Kidney (tissue), 14 donors: ENCODE results near the gene SLAMF9. TPM values are rescaled to one million over a fixed set of nuclear protein-coding genes. Genes with fewer than 3 reads are reported as not detected.

Source experiments
- DNase-seq, 5 donors: peaks; one replicate each; pipeline ENCODE4 v3.0.0-alpha.2; 2013 to 2020
- FAIRE-seq: peaks from 2 replicates; lab custom pipeline; 2012; peaks lifted over from hg19 to GRCh38; lab: Jason Lieb, UNC
- H3K27ac ChIP-seq, 2 donors: one replicate each; pipeline ENCODE4 v1.7.0; 2013; ENCODE audit warnings: low read depth in 2 of 2, low read length in 2 of 2, inconsistent platforms in 1 of 2
- H3K27me3 ChIP-seq: one replicate; pipeline ENCODE4 v1.7.1; 2013; ENCODE audit warnings: low read length, inconsistent platforms; ENCODE audit not compliant: control insufficient read depth, insufficient read depth
- H3K36me3 ChIP-seq, 3 donors: one replicate each; pipeline versions ENCODE4 v1.7.0 to v1.7.1; 2013; ENCODE audit warnings: low read length in 3 of 3, control low read depth in 1 of 3, inconsistent platforms in 1 of 3; ENCODE audit not compliant: insufficient read depth in 3 of 3, control insufficient read depth in 2 of 3
- H3K4me1 ChIP-seq, 3 donors: one replicate each; pipeline versions ENCODE4 v1.7.0 to v1.7.1; 2013; ENCODE audit warnings: low read length in 3 of 3, inconsistent platforms in 1 of 3, low read depth in 1 of 3; ENCODE audit not compliant: control insufficient read depth in 2 of 3, insufficient read depth in 2 of 3
- H3K4me3 ChIP-seq, 3 donors: one replicate each; pipeline versions ENCODE4 v1.7.0 to v1.8.1; 2013; ENCODE audit warnings: low read length in 3 of 3, control low read depth in 1 of 3, inconsistent platforms in 1 of 3
- H3K9ac ChIP-seq, 3 donors: one replicate each; pipeline versions ENCODE4 v1.7.0 to v1.7.1; 2013; ENCODE audit warnings: low read length in 3 of 3, control low read depth in 1 of 3, inconsistent platforms in 1 of 3
- H3K9me3 ChIP-seq, 3 donors: one replicate each; pipeline versions ENCODE4 v1.7.0 to v1.7.1; 2013; ENCODE audit warnings: low read length in 3 of 3, control low read depth in 1 of 3, inconsistent platforms in 1 of 3; ENCODE audit not compliant: control insufficient read depth in 2 of 3, insufficient read depth in 1 of 3
- CTCF ChIP-seq: IDR thresholded peaks from 3 replicates; pipeline ENCODE4 v1.5.1; 2012; ENCODE audit warnings: mild to moderate bottlenecking, moderate library complexity, borderline replicate concordance; ENCODE audit not compliant: insufficient read depth; ENCODE audit errors: extremely low read depth
- intact Hi-C: fragments of 100-400 bp; cut with DNase I; formaldehyde crosslinking; loops from one replicate; pipeline ENCODE4 v1.11.1; 2022
- polyA plus RNA-seq: library from polyadenylated mRNA; stranded (reverse); fragments of 350-450 nt; fragmentation: Illumina TruSeq; extraction: RNeasy Lipid Tissue Mini Kit (QIAGEN cat#74804); gene quantifications from one replicate; pipeline ENCODE4 v1.2.3, GENCODE V29; 2014; ENCODE audit warnings: low read depth, low replicate concordance; ENCODE audit not compliant: insufficient read depth
- total RNA-seq: library from RNA; stranded (reverse); fragmentation: NEBNext Ultra II Directional; extraction: Animal tissue kit (Norgen Biotek cat#: 25700); gene quantifications from one replicate; pipeline ENCODE4 v1.2.1, GENCODE V29; 2021
- donor health status: control.
- donor health status: control.
- donor health status: control.
- donor health status: control.
- donor health status: control.
- donor health status: DM: yes; HTN: yes; CAD: no.
- donor health status: Normal renal cell carcinoma (clear cell type).

SLAMF9 gene
- total and polyA plus RNA-seq, 2 donors from 2014 or later, result not detected

GRCh38 chr1:159952932-159953331, 1.1 kb downstream of the SLAMF9 start:
- Histone ChIP-seq H3K27ac (no peak overlapping the region), H3K27me3 (no peaks in the 10 kb centered on the region), H3K4me3 (no peak overlapping the region), H3K9me3 (no peaks in the 10 kb centered on the region), H3K4me1 (peaks cover 0 to 6% (median 0%) of the 10 kb centered on the region in 3 donors), H3K36me3 (no peaks in the 10 kb centered on the region), H3K9ac (no peak overlapping the region)
- no peak for FAIRE-seq
- DNase-seq, result no peak
- no peak for TF ChIP-seq CTCF
- intact Hi-C loops, result no loop called here

- no peak for DNase-seq
Measured at GRCh38 chr1:159951551-159951950, 2.5 kb downstream of the SLAMF9 start.

GRCh38 chr1:159951016-159951415, 3.0 kb downstream of the SLAMF9 start:
- H3K36me3 ChIP-seq, result no peaks in the 10 kb centered on the region
- H3K4me1 ChIP-seq, result peaks cover 0 to 6% (median 0%) of the 10 kb centered on the region in 3 donors
- H3K9ac ChIP-seq, result no peak overlapping the region
- DNase-seq (no peak), FAIRE-seq (no peak)
- H3K4me3 ChIP-seq, result no peak overlapping the region
- H3K9me3 ChIP-seq, result no peaks in the 10 kb centered on the region
- no peak for TF ChIP-seq CTCF
- intact Hi-C loops, result no loop called here
- no peak overlapping the region for H3K27ac ChIP-seq
- no peaks in the 10 kb centered on the region for H3K27me3 ChIP-seq

More at GRCh38 chr1:159951551-159951950, 2.5 kb downstream of the SLAMF9 start:
- no peak for FAIRE-seq
- H3K27me3 ChIP-seq, result no peaks in the 10 kb centered on the region
- H3K36me3 ChIP-seq, result no peaks in the 10 kb centered on the region
- TF ChIP-seq CTCF, result no peak
- no peak overlapping the region for H3K27ac ChIP-seq
- no peaks in the 10 kb centered on the region for H3K9me3 ChIP-seq
- no peak overlapping the region for H3K9ac ChIP-seq
- peaks cover 0 to 6% (median 0%) of the 10 kb centered on the region in 3 donors for H3K4me1 ChIP-seq
- no peak overlapping the region for H3K4me3 ChIP-seq
- intact Hi-C loops, result no loop called here

GRCh38 chr1:159949981-159950381, 4.1 kb downstream of the SLAMF9 start:
- DNase-seq (no peak), FAIRE-seq (no peak)
- H3K9ac ChIP-seq, result no peak overlapping the region
- H3K27ac ChIP-seq, result no peak overlapping the region
- H3K4me3 ChIP-seq, result no peak overlapping the region
- peaks cover 0 to 6% (median 5%) of the 10 kb centered on the region in 3 donors for H3K4me1 ChIP-seq
- no peaks in the 10 kb centered on the region for H3K27me3 ChIP-seq
- intact Hi-C loops, result no loop called here
- no peaks in the 10 kb centered on the region for H3K9me3 ChIP-seq
- H3K36me3 ChIP-seq, result no peaks in the 10 kb centered on the region
- TF ChIP-seq CTCF, result no peak
